IPS-18c (cell line): ENCODE results near the gene SHKBP1.
"Not testable (repeated sequence)": the region's sequence is repeated elsewhere in the genome, so short reads cannot be mapped to it uniquely, and the experiment has no call there.

ENCODE experiments used
- H3K4me3 ChIP-seq: 2 replicates; pipeline ENCODE4 v1.7.0; 2013; ENCODE audit warnings: low read depth, mild to moderate bottlenecking, low read length, moderate library complexity; ENCODE audit not compliant: insufficient read depth
- H3K9me3 ChIP-seq: one replicate; pipeline ENCODE4 v1.6.1; 2013; ENCODE audit warnings: mild to moderate bottlenecking, low read length, moderate library complexity; ENCODE audit not compliant: control insufficient read depth, insufficient read depth

SHKBP1 gene

DNA sequence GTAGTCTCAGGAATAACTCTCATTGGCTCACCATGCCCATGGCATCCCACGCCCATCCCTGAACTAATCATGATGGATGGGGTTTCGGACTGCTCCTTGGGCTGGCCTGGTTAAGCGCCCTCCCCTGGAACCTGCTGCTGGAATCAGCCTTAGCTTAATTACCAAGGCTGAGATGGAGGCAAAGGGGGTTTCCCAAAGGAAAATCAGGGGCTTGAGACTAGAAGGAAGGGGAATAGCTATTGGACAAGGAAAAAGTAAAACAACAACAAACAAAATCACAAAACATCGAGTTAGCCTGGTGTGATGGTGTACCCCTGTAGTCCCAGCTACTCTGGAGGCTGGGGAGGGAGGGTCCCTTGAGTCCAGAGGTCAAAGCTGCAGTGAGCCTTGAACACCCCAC, 25.7 kb upstream of the SHKBP1 start:
- H3K9me3 ChIP-seq = peaks cover 2% of the 10 kb centered on the region
- no peak overlapping the region for H3K4me3 ChIP-seq

DNA sequence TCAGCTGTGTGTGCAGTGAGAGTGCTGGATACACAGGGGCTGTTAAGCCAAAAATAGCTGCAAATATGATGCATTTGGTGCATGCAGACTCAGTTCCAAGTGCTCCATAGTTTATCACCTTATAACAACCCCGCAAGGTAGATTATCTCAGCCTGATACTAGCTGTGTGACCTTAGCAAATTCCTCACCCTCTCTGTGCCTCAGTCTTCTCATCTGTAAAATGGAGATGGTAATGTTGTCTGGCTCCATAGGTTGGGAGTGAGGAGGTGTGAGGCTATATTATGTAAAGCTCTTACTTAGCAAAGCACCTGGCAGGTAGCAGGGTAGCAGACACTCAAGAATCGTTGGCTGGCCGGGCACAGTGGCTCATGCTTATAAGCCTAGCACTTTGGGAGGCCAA, 23.8 kb upstream of the SHKBP1 start:
- Histone ChIP-seq H3K9me3 (peaks cover 2% of the 10 kb centered on the region), H3K4me3 (no peak overlapping the region)

DNA sequence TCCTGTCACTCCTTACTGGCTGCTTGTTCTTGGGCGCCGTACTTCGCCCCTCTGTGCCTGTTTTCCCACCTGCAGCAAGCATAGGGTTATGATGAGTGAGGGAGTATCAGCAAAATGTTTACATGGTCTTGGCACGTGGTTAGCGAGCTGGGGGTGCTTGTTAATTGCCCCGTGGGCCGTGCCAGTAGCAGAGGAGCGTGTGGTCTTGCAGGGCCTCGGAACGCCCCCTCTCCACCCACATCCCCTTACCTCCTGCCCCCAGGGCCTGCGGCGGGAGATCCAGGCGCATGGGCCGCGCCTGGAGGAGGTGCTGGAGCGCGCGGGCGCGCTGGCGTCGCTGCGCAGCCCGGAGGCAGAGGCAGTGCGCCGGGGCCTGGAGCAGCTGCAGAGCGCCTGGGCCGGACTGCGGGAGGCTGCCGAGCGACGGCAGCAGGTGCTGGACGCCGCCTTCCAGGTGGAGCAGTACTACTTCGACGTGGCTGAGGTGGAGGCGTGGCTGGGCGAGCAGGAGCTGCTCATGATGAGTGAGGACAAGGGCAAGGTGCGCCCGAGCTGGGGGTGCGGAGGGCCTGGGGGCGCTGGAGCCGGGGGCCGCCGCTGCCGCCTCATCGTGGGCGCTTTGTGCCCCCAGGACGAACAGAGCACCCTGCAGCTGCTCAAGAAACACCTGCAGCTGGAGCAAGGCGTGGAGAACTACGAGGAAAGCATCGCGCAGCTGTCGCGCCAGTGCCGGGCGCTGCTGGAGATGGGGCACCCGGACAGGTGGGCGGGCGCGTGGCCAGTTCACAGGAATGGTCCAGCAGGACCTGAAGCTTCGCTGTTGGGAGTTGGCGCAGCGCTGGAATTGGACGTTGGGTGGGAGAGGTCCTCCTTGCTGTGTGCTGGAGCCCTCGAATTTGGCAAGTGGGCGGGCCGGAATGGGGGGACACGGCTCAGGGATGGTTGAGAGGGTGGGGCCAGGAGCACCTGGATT, 22.5 kb upstream of the SHKBP1 start:
- Histone ChIP-seq H3K9me3 (peaks cover 2% of the 10 kb centered on the region), H3K4me3 (peak overlapping the region; percentile 31)

DNA sequence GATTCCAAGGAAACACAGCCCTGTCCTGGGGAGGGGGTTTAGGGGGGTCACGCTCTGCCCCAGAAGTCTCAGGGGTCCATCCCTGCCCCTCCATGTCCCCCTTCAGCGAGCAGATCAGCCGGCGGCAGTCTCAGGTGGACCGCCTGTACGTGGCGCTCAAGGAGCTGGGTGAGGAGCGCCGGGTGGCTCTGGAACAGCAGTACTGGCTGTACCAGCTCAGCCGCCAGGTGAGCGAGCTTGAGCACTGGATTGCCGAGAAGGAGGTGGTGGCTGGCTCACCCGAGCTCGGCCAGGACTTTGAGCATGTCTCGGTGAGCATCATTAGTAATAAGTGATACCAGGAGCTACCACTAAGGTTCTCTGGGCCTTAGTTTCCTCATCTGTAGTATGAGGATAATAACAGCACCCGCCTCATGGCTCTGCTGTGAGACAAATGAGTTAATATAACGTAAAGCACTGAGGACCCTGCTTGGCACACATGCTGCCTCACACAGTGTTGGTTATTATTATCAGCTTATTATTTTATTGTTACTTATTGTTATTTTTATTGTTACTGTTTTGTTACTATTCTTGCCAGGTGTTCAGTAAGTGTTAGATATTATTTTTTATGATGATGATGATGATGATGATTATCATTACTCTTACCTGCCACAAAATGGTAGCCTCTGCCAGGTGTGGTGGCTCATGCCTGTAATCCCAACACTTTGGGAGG, 20.5 kb upstream of the SHKBP1 start:
- Histone ChIP-seq H3K9me3 (peaks cover 2% of the 10 kb centered on the region), H3K4me3 (no peak overlapping the region)

DNA sequence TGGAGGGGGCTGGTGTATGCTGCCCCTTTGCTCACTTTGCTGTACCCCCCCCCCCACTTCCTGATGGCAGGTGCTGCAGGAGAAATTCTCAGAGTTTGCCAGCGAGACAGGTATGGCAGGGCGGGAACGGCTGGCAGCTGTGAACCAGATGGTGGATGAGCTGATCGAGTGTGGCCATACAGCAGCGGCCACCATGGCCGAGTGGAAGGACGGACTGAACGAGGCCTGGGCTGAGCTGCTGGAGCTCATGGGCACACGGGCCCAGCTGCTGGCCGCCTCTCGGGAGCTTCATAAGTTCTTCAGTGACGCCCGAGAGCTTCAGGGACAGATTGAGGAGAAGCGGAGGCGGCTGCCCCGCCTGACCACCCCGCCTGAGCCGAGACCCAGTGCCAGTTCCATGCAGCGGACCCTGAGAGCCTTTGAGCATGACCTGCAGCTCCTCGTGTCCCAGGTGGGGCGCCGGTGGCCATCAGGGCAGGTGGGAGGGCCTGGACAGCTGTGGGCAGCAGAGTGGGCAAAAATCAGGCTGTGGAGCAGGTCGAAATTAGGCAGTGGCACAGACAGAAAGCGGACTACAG, 19.6 kb upstream of the SHKBP1 start:
- Histone ChIP-seq H3K4me3 (no peak overlapping the region), H3K9me3 (peaks cover 2% of the 10 kb centered on the region)

DNA sequence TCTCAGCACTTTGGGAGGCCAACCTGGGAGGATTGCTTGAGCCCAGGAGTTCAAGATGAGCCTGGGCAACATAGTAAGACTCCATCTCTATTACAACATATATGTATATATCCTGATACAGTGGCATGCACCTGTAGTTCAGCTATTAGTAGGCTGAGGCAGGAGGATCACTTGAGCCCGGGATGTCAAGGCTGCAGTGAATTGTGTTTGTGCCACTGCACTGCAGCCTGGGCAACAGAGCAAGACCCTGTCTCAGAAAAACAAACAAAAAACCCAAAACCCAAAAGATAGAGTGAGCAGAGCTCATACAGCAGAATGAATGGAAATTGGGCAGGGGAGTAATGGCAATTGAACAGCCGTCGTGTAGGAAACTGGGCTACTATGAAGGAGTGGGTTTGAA, 17.3 kb upstream of the SHKBP1 start:
- Histone ChIP-seq H3K4me3 (no peak overlapping the region), H3K9me3 (peaks cover 2% of the 10 kb centered on the region)

DNA sequence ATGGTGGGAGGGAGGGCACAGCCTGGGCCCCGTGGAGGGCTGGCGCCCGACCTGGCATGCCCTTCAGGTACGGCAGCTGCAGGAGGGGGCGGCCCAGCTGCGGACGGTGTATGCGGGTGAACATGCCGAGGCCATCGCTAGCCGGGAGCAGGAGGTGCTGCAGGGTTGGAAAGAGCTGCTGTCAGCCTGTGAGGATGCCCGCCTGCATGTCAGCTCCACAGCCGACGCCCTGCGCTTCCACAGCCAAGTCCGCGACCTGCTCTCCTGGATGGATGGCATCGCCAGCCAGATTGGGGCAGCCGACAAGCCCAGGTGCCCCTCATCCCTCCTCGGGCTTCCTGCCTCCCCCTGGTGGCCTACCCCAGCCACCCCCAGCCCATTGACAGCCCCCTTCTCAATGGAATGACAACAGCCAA, 16.6 kb upstream of the SHKBP1 start:
- Histone ChIP-seq H3K9me3 (no peaks in the 10 kb centered on the region), H3K4me3 (no peak overlapping the region)

DNA sequence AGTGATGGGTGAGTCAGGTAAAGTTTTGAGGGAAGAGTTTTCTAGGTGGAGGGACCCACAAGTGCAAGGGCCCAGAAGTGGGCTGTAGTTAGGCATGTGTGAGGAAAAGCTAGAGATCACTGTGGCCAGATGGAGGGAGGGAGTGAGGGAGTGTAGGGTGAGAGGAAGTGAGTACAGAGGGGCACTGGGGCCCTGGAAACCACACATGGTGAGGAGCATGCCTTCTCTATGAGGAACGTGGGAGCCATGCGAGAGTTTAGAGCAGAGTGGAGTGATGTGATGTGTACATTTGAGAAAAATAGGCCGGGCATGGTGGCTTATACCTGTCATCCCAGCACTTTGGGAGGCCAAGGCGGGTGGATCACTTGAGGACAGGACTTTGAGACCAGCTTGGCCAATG, 14.7 kb upstream of the SHKBP1 start:
- no peak overlapping the region for H3K4me3 ChIP-seq
- no peaks in the 10 kb centered on the region for H3K9me3 ChIP-seq

DNA sequence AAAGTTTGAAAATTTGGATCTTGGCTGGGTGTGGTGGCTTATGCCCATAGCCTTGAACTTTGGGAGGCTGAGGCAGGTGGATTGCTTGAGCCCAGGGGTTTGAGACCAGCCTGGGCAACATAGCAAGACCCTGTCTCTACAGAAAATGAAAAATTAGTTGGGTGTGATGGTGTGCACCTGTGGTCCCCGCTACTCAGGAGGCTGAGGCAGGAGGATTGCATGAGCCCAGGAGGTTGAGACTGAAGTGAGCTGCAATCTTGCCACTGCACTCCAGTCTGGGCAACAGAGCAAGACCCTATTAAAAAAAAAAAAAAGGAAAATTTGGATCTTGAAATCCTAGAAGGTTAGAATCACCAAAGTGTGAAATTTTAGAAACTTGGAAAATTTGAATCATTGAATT, 12.1 kb upstream of the SHKBP1 start:
- H3K4me3 ChIP-seq, H3K9me3 ChIP-seq: not testable (repeated sequence)

DNA sequence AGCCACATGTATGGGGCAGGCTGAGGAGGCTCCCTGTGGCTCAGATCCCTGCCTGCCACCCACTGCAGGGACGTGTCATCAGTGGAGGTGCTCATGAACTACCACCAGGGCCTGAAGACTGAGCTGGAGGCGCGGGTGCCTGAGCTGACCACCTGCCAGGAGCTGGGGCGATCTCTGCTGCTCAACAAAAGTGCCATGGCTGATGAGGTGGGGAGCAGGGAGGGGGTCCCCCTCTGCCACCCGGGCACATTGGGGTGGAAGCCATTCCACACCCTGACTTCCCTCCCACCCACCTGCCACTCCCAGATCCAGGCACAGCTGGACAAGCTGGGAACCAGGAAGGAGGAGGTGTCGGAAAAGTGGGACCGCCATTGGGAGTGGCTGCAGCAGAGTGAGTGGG, 11.3 kb upstream of the SHKBP1 start:
- H3K4me3 ChIP-seq = no peak overlapping the region
- H3K9me3 ChIP-seq = no peaks in the 10 kb centered on the region

DNA sequence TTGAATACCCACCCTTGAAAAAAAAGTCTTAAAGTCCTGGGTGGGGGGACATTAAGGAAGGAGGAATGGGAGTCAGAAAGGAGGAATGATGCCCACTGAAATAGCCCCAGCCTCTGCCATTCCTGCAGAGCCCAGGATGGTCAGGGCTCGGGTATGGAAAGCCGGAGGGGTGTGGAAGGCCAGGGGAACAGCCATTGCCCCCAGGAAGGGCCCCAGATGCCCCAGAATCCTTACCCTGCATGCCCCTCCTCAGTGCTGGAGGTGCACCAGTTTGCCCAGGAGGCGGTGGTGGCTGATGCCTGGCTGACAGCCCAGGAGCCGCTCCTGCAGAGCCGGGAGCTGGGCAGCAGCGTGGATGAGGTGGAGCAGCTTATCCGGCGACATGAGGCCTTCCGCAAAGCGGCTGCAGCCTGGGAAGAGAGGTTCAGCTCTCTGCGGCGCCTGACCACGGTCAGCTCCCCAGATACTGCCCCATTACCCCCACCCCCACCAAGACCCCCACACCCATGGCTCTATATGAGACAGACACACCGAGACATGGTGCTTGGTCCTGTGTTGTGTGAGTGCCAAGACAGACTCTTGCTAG, 10.7 kb upstream of the SHKBP1 start:
- Histone ChIP-seq H3K9me3 (no peaks in the 10 kb centered on the region), H3K4me3 (no peak overlapping the region)

DNA sequence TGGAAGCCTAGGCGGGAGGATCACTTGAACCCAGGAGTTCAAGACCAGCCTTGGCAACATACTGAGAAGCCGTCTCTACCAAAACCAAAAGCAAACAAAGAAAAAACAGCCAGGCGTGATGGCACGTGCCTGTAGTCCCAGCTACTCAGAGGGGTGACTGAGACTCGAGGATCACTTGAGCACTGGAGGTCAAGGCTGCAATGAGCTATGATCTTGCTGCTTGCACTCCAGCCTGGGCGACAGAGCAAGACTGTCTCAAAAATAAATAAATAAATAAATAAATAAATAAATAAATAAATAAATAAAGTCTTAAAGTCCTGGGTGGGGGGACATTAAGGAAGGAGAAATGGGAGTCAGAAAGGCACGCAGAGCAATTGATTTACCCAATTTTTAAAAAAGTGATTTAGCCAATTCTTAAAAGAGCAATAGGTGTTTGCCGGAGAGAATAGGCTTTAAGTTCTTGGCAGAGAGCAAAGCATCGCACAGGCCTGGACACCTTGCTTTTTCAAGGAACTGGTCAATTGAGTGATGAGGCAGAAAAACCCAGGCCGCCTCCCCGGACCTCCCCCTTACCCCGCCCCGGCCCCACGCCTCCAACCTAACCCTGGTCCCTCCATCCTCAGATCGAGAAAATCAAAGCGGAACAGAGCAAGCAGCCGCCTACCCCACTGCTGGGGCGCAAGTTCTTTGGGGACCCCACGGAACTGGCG, 9.5 kb upstream of the SHKBP1 start:
- Histone ChIP-seq H3K4me3 (peak overlapping the region; percentile 43; the same call in 1 of the 2 replicates), H3K9me3 (no peaks in the 10 kb centered on the region)

DNA sequence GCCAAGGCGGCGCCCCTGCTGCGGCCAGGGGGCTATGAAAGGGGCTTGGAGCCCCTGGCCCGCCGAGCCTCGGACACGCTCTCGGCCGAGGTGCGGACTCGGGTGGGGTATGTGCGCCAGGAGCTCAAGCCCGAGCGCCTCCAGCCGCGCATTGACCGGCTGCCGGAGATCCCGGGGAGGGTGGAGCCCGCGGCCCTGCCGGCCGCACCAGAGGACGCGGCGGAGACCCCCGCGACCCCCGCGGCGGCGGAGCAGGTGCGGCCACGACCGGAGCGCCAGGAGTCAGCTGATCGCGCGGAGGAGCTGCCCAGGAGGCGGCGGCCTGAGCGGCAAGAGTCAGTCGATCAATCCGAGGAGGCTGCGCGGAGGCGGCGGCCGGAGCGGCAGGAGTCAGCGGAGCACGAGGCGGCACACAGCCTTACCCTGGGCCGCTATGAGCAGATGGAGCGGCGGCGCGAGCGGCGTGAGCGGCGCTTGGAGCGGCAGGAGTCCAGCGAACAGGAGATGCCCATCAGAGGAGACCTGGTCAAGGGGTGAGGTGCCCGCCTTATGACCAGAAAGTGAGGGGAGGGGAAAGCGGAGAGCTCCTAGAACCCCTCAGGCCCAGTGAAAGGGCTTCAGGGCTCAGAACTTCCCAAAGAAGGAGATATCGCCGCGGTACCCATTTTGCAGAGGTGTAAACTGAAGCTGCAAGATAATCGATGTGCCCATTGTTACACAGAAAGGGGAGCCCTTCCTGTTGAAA, 8.8 kb upstream of the SHKBP1 start:
- peak overlapping the region; percentile 43 for H3K4me3 ChIP-seq
- H3K9me3 ChIP-seq = no peaks in the 10 kb centered on the region

DNA sequence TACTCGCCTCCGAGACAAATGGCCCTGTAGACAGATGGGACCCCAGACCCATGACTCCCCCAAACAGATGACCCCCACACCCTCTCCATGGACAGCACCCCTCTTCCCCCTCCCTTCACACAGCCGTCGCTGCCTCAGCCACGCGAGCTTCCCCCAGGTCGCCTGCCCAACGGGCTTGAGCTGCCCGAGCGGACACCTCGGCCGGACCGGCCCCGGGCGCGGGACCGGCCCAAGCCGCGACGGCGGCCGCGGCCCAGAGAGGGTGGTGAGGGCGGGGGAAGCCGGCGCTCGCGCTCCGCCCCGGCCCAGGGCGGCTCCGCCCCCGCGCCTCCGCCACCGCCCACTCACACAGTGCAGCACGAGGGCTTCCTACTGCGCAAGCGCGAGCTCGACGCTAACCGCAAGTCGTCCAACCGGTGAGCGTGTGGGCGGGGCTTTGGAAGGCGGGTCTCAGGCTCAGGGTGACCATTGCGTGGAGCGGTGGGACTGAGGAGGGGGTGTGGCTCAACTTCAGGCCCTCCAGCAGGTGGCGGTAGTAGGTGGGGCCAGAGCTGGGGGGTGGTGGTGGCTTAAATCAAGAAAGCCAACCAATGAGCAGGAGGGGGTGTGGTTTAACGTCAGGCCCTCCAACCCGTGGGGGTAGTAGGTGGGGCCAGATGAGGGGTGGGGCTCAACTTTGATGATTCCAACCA, 6.2 kb upstream of the SHKBP1 start:
- H3K9me3 ChIP-seq = no peaks in the 10 kb centered on the region

DNA sequence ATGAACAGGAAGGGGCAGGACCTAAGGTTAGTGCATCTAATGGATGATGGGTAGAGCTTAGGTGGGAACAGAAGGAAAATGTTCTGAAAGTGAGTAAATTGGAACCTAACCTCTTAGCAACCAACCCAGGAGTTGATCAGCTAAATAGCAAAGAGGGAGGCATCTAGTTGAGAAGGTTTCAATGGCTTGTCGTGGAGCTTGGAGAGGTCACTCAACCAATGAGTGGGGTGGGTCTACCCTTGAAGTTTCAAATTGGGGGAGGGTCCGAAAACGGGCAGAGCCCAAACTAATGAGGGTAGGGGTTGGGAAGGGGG, 5.7 kb upstream of the SHKBP1 start:
- H3K9me3 ChIP-seq = no peaks in the 10 kb centered on the region
- H3K4me3 ChIP-seq = 0 out of 2 replicates have a peak overlapping the region, but pooled peaks have one; percentile 21

More for the DNA sequence above, 6.2 kb upstream of the SHKBP1 start:
- H3K4me3 ChIP-seq = peak overlapping the region; percentile 57
